Mucosa of stomach (tissue), 1 donor: Measurements from ENCODE around the gene SMC4.

ENCODE experiments used
- H3K27me3 ChIP-seq: one replicate; pipeline ENCODE4 v1.7.0; 2013; ENCODE audit warnings: mild to moderate bottlenecking, low read length; ENCODE audit not compliant: control insufficient read depth, insufficient read depth
- H3K36me3 ChIP-seq: one replicate; pipeline ENCODE4 v1.7.0; 2013; ENCODE audit warnings: low read length; ENCODE audit not compliant: control insufficient read depth, insufficient read depth
- H3K4me1 ChIP-seq: one replicate; pipeline ENCODE4 v1.7.0; 2013; ENCODE audit warnings: mild to moderate bottlenecking, low read length; ENCODE audit not compliant: control insufficient read depth, insufficient read depth
- H3K4me3 ChIP-seq: one replicate; pipeline ENCODE4 v1.7.0; 2013; ENCODE audit warnings: low read length
- H3K9ac ChIP-seq: one replicate; pipeline ENCODE4 v1.7.0; 2013; ENCODE audit warnings: mild to moderate bottlenecking, low read length, moderate library complexity
- H3K9me3 ChIP-seq: one replicate; pipeline ENCODE4 v1.7.0; 2013; ENCODE audit warnings: mild to moderate bottlenecking, low read length, moderate library complexity; ENCODE audit not compliant: control insufficient read depth
- donor health status: Pancreatic carcinoma.

Gene SMC4

DNA sequence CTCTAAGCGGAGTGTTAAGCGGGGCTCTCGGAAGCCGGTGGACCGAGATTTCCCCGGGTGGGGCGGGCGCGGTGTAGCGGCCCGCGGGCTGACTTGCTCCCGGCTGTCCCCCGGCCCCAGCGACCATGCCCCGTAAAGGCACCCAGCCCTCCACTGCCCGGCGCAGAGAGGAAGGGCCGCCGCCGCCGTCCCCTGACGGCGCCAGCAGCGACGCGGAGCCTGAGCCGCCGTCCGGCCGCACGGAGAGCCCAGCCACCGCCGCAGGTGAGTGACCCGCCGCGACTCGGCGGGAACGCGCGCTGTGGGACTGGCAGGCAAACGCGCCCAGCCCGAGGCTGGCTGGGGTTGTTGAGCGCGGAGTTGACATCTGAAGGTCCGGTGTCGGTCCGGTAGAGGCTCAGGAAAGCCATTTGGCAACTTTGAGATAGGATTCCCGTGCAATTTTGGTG lies 1.3 kb downstream of the SMC4 start:
- peak overlapping the region; percentile 92 for H3K4me3 ChIP-seq
- no peaks in the 10 kb centered on the region for H3K36me3 ChIP-seq
- peak overlapping the region; percentile 91 for H3K9ac ChIP-seq
- no peaks in the 10 kb centered on the region for H3K27me3 ChIP-seq
- H3K4me1 ChIP-seq = no peaks in the 10 kb centered on the region
- no peaks in the 10 kb centered on the region for H3K9me3 ChIP-seq

DNA sequence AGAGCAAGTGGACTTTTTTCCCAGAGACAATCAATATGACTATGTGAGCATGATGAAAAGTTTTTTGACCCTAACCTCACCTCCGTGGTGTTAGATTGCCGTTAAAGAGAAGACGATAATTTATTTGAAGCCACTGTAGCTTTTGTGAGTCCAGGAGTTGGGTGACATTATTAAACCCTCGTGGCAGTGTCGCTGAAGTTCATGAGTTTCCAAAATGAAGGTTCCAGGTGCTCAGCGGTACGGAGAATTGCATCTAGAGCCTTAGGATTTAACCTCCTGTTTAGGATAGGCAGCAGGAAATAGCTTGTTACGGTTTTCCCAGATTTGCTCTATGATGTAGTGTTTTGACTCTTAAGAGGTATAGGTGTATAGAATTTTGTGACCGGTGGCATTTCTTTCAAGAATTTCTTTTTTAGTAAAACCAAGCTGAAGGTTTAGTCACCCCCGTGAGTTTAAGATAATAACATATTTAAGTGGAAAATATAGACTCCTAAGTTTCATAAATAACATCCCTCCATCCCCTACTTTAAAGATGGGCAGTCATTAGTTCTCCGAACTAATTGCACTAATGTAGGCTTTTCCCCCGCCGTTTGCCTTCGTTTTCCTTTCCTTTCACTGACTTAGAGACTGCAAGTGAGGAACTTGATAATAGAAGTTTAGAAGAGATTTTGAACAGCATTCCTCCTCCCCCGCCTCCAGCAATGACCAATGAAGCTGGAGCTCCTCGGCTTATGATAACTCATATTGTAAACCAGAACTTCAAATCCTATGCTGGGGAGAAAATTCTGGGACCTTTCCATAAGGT lies 2.0 kb downstream of the SMC4 start:
- Histone ChIP-seq H3K4me3 (peak overlapping the region; percentile 92), H3K36me3 (no peaks in the 10 kb centered on the region), H3K9me3 (no peaks in the 10 kb centered on the region), H3K27me3 (no peaks in the 10 kb centered on the region), H3K9ac (peak overlapping the region; percentile 91), H3K4me1 (no peaks in the 10 kb centered on the region)

DNA sequence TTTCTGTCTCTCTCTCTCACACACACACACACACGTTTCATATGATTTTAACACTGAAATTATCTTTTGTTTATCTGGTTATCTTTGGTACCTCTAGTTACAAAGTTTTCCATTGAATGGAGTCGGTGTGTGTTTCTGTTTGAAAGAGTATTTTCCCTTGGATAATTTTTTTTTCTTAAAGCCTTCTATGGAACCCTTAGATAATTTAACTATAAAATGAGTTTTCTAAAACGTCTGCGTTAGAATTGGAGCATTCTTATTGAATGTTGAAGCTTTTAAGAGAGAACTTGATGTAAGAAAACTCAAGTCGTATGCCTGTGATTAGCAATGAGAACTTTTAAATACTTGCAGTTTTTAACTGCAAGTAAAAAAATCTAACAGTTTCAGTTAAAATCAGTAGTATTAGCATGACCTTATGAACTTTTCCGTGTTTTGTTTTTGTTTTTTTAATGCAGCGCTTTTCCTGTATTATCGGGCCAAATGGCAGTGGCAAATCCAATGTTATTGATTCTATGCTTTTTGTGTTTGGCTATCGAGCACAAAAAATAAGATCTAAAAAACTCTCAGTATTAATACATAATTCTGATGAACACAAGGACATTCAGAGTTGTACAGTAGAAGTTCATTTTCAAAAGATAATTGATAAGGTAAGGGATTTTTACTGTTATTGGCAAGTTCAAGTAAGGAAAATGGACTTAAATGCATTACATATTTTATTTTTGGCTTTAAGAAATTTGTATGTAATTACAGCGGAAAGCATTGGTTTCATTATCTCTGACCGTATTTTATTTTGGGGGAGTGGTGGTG lies 3.0 kb downstream of the SMC4 start:
- Histone ChIP-seq H3K4me3 (no peak overlapping the region), H3K9ac (peak overlapping the region; percentile 91), H3K36me3 (no peaks in the 10 kb centered on the region), H3K4me1 (no peaks in the 10 kb centered on the region), H3K27me3 (no peaks in the 10 kb centered on the region), H3K9me3 (no peaks in the 10 kb centered on the region)

DNA sequence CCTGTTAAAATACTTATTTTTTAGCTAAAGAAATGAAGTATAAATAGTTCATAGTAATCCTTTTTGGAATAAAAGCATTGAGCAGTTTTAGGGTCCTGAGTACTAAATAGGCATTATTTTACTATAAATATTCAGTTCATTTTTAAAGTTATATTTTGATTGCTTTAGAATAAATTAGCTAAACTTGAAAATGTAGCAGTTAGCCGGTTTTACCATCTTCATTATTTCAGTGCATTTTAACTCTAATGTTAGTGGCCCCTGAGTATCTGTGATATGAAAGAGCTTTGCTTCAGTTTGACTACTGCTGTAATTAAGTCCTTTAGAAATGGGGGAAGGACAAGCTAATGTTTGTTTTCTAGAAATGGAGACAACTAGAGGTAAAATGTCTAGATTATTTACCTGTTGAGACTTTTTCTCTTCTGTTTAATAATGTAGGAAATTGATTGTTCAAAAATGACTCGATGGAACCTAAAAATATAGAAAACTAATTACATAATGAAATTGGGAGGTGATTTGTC lies 3.6 kb downstream of the SMC4 start:
- no peak overlapping the region for H3K4me3 ChIP-seq

DNA sequence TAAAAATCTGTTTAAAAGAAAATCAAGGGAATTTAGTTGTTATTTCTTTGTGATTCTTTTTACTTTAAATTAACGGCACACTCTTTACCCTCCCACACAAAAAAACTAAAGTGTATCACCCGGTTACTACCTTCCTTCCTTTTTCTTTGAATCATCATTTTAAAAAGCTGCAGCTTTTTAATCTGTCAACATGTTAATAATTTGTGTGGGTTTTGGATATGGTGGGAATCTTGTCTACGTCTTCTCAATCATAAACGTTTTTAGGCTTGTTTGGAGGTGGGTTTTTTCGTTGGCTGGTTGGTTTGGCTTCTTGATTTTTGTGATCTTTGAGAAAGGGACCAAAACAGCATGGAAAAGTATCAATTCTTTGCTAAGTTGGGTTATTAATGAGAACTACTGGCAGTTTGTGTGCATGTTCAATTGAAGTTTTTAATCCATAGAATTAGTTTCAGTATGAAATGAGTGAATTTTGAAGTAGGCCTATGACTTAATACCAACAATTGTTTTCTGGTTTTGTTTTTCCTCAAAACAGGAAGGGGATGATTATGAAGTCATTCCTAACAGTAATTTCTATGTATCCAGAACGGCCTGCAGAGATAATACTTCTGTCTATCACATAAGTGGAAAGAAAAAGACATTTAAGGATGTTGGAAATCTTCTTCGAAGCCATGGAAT lies 4.5 kb downstream of the SMC4 start:
- no peaks in the 10 kb centered on the region for H3K36me3 ChIP-seq
- peak overlapping the region; percentile 91 for H3K9ac ChIP-seq
- H3K27me3 ChIP-seq = no peaks in the 10 kb centered on the region
- no peaks in the 10 kb centered on the region for H3K9me3 ChIP-seq
- H3K4me1 ChIP-seq = no peaks in the 10 kb centered on the region
- H3K4me3 ChIP-seq = no peak overlapping the region

More for the DNA sequence above, 3.6 kb downstream of the SMC4 start:
- Histone ChIP-seq H3K9ac (peak overlapping the region; percentile 91), H3K27me3 (no peaks in the 10 kb centered on the region), H3K4me1 (no peaks in the 10 kb centered on the region), H3K9me3 (no peaks in the 10 kb centered on the region), H3K36me3 (no peaks in the 10 kb centered on the region)

DNA sequence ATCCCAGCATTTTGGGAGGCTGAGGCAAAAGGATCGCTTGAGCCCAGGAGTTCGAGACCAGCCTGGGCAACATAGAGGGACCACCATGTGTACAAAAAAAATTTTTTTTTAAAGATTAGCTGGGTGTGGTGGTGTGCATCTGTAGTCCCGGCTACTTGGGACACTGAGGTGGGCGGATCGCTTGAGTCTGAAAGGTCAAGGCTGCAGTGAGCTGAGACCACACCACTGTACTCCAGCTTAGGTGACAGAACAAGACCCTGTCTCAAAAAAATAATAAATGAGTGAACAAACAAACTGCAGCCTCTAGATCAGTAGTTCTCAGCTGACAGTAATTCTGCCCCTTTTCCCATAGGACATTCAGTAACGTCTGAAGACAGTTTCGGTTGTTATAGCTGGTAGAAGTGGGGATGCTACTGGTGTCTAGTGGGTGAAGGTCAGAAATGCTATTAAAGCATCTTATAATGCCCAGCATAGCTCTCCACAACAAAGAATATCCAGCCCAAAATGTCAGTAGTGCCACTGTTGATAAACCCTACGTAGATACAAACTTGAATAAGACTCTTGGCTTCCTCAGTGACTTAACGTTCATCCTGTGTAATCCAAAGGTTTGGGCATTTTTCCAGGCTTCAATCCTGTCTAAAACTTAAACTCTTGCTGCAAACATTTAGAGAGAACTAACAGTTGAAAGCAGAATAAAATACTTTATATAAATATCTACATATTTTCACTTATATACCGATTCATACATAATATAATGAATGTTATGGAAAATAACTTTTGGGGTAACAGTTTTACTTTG lies 10.6 kb downstream of the SMC4 start:
- no peak overlapping the region for H3K9ac ChIP-seq
- no peaks in the 10 kb centered on the region for H3K9me3 ChIP-seq
- H3K4me3 ChIP-seq = no peak overlapping the region
- no peaks in the 10 kb centered on the region for H3K27me3 ChIP-seq
- no peaks in the 10 kb centered on the region for H3K4me1 ChIP-seq
- H3K36me3 ChIP-seq = no peaks in the 10 kb centered on the region

DNA sequence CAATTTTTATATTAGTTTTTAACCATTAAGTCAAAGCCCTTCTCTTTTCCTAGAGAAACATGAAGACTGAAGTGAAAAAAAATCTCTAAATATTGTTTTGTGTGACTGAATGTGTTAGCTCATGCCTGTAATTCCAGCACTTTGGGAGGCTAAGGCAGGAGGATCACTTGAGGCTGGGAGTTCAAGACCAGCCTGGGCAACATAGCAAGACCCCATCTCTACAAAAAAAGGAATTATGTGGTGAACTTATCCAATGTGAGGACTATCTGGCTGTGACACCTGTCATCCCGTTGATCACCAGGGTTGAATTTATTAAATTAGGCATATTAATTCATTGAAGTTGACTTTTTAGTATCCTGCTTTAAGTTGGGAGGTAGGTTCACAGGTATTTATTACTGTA lies 13.0 kb downstream of the SMC4 start:
- Histone ChIP-seq H3K9ac (no peak overlapping the region), H3K9me3 (no peaks in the 10 kb centered on the region), H3K27me3 (no peaks in the 10 kb centered on the region), H3K4me1 (no peaks in the 10 kb centered on the region), H3K4me3 (no peak overlapping the region), H3K36me3 (no peaks in the 10 kb centered on the region)

- H3K4me3 ChIP-seq = no peak overlapping the region
- no peak overlapping the region for H3K9ac ChIP-seq
- H3K27me3 ChIP-seq = no peaks in the 10 kb centered on the region
- no peaks in the 10 kb centered on the region for H3K4me1 ChIP-seq
- H3K36me3 ChIP-seq = no peaks in the 10 kb centered on the region
- no peaks in the 10 kb centered on the region for H3K9me3 ChIP-seq
Measured at GRCh38 chr3:160413613-160414248, 14.3 kb downstream of the SMC4 start.

- Histone ChIP-seq H3K36me3 (no peaks in the 10 kb centered on the region), H3K9me3 (no peaks in the 10 kb centered on the region), H3K27me3 (no peaks in the 10 kb centered on the region), H3K4me1 (no peaks in the 10 kb centered on the region), H3K4me3 (no peak overlapping the region), H3K9ac (no peak overlapping the region)
Measured at GRCh38 chr3:160417311-160417710, 17.9 kb downstream of the SMC4 start.

DNA sequence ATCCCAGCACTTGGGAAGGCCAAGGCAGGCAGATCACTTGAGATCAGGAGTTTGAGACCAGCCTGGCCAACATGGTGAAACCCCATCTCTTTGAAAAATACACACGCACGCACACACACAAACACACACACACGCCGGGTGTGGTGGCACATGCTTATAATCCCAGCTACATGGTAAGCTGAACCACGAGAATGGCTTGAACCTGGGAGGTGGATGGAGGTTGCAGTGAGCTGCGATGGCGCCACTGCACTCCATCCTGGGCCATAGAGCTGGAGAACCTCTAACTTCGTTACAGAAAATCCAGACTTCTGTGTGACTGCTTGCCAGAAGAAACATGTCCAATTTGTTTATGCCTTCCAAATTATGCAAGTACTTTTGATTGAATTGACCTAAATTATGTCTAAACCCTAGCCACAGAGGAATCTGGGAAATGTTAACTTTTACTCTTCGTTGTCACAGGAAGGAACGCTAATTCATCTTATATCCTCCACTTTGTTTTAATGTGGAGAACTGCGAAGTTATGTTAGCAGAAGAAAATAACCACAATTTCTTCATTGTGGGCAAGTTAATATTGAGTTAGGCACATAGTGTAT lies 28.5 kb downstream of the SMC4 start:
- no peaks in the 10 kb centered on the region for H3K27me3 ChIP-seq
- H3K4me3 ChIP-seq = no peak overlapping the region
- H3K36me3 ChIP-seq = peaks cover 4% of the 10 kb centered on the region
- no peak overlapping the region for H3K9ac ChIP-seq
- H3K4me1 ChIP-seq = no peaks in the 10 kb centered on the region
- H3K9me3 ChIP-seq = no peaks in the 10 kb centered on the region

- no peaks in the 10 kb centered on the region for H3K27me3 ChIP-seq
- no peaks in the 10 kb centered on the region for H3K9me3 ChIP-seq
- H3K9ac ChIP-seq = no peak overlapping the region
- H3K36me3 ChIP-seq = peaks cover 4% of the 10 kb centered on the region
- no peaks in the 10 kb centered on the region for H3K4me1 ChIP-seq
- no peak overlapping the region for H3K4me3 ChIP-seq
Measured at GRCh38 chr3:160434071-160434470, 34.6 kb downstream of the SMC4 start.
